Suprapubic skin (tissue), 3 donors: ENCODE measurements around the gene UNC13D.

Experiments used
- POLR2A ChIP-seq, 2 donors: fragments of 450-650 bp; IDR thresholded peaks; one replicate each; pipeline ENCODE4 v1.6.1; 2017; ENCODE audit warnings: antibody characterized with exemption in 2 of 2, mild to moderate bottlenecking in 2 of 2, moderate library complexity in 2 of 2
- TF ChIP-seq, protein P1 (sequence below), 2 donors: fragments of 200-600 bp in 1 of 2; fragments of 450-650 bp in 1 of 2; sonication (generic) in 1 of 2; IDR thresholded peaks; one replicate each; pipeline ENCODE4 v1.5.1; 2016 to 2019; ENCODE audit warnings: antibody characterized with exemption in 2 of 2, mild to moderate bottlenecking in 1 of 2, moderate library complexity in 1 of 2

DNA sequence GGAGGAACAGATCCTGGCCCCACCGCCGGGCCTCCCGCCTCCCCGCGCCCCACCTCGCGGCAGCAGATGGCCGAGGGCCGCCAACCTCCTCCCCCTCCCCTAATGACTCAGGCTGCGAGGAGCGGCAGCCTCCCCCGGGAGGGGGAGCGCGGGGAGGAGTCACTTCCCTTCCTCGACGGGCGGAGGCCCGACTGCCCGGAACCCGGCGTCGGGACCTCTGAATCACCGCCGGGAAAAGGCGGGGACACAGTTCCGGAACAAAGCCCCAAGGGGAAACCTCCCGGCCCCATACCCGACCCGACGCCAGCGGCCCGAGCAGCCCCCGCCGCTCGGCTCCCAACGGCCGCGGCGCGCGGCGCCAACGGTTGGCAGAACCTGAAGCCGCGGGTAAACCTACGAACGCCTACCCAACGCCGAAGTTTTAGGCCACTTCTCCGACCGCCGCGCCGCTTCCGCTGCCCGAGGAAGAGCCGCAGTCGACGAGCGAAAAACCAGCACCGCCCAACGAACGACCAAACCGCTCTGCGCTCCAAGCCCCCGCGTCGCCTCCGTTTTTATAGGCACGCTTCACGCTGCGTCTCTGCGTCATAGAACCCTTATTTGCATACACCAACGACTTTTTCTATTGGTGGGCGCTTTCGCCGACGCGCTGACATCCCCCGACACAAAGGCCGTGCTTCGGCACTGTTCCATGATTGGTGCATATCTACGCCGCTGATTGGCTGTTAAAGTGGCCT, 64.8 kb downstream of the UNC13D start:
- TF ChIP-seq, protein P1, sequence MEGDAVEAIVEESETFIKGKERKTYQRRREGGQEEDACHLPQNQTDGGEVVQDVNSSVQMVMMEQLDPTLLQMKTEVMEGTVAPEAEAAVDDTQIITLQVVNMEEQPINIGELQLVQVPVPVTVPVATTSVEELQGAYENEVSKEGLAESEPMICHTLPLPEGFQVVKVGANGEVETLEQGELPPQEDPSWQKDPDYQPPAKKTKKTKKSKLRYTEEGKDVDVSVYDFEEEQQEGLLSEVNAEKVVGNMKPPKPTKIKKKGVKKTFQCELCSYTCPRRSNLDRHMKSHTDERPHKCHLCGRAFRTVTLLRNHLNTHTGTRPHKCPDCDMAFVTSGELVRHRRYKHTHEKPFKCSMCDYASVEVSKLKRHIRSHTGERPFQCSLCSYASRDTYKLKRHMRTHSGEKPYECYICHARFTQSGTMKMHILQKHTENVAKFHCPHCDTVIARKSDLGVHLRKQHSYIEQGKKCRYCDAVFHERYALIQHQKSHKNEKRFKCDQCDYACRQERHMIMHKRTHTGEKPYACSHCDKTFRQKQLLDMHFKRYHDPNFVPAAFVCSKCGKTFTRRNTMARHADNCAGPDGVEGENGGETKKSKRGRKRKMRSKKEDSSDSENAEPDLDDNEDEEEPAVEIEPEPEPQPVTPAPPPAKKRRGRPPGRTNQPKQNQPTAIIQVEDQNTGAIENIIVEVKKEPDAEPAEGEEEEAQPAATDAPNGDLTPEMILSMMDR (IDR thresholded peaks at IDR 0.05): no peak
- peak; percentile 100 for TF ChIP-seq POLR2A (IDR thresholded peaks at IDR 0.05)
